ENCODE data around the gene MICALL1. TPM values are rescaled to one million over a fixed set of nuclear protein-coding genes. Genes with fewer than 3 reads are reported as not detected.

The MICALL1 gene
- total and polyA plus RNA-seq, 2 of the 13 experiments (the other 11 are each of a cell fraction or from before 2014, with no cell fraction given), result 7.6 to 10.6 TPM

- no peak for TF ChIP-seq ZNF318 (CRISPR knock-in tag; IDR thresholded peaks at IDR 0.05)
- no peak for TF ChIP-seq ZNF557 (CRISPR knock-in tag; IDR thresholded peaks at IDR 0.05)
- TF ChIP-seq ZNF282 (IDR thresholded peaks at IDR 0.05; ENCODE audit: partially characterized antibody), result no peak
- TF ChIP-seq TRAFD1 (CRISPR knock-in tag; IDR thresholded peaks at IDR 0.05; ENCODE audit: borderline replicate concordance), result no peak
- TF ChIP-seq PAXIP1 (CRISPR knock-in tag; conservative IDR thresholded peaks at IDR 0.05), result no peak
- TF ChIP-seq ZBTB49 (CRISPR knock-in tag; IDR thresholded peaks at IDR 0.05; ENCODE audit: borderline replicate concordance), result no peak
- TF ChIP-seq TFDP2 (CRISPR knock-in tag; IDR thresholded peaks at IDR 0.05), result no peak
- no peak for TF ChIP-seq ZNF780A (CRISPR knock-in tag; IDR thresholded peaks at IDR 0.05)
- no peak for TF ChIP-seq ZNF101 (CRISPR knock-in tag; IDR thresholded peaks at IDR 0.05; ENCODE audit: borderline replicate concordance, low read depth)
Measured at GRCh38 chr22:37898441-37899181, 7.5 kb upstream of the MICALL1 start (continued).
